Vagina (tissue), 2 donors: Measurements from ENCODE around the gene FAM107B. TPM values are rescaled to one million over a fixed set of nuclear protein-coding genes. Genes with fewer than 3 reads are reported as not detected.
A peak's percentile ranks its signal among the peaks of the same experiment; 100 is the strongest.

Source experiments
- DNase-seq, 2 donors: peaks; one replicate each; pipeline ENCODE4 v3.0.0-alpha.2; 2017; ENCODE audit errors: extremely low spot score in 2 of 2
- H3K27ac ChIP-seq: fragments of 200-600 bp; sonication (generic); one replicate; pipeline ENCODE4 v1.5.1; 2019
- H3K27me3 ChIP-seq: fragments of 200-600 bp; sonication (generic); one replicate; pipeline ENCODE4 v1.5.1; 2019
- H3K36me3 ChIP-seq, 2 donors: fragments of 200-600 bp; sonication (generic); one replicate each; pipeline ENCODE4 v1.5.1; 2017 to 2019
- H3K4me1 ChIP-seq: fragments of 200-600 bp; sonication (generic); one replicate; pipeline ENCODE4 v1.5.1; 2019
- H3K4me3 ChIP-seq, 2 donors: fragments of 200-600 bp; sonication (generic); 1 replicate in 1 of 2; 2 replicates in 1 of 2; pipeline ENCODE4 v1.5.1; 2016 to 2019
- H3K9me3 ChIP-seq: fragments of 200-600 bp; sonication (generic); one replicate; pipeline ENCODE4 v1.5.1; 2019
- CTCF ChIP-seq, 3 experiments: fragments of 450-650 bp in 2 of 3; fragments of 200-600 bp in 1 of 3; sonication (generic) in 1 of 3; IDR thresholded peaks; one replicate each; pipeline ENCODE4 v1.5.1; 2017 to 2019; ENCODE audit warnings: antibody characterized with exemption in 3 of 3, mild to moderate bottlenecking in 2 of 3, moderate library complexity in 2 of 3
- POLR2A ChIP-seq, 2 donors: fragments of 450-650 bp; IDR thresholded peaks; one replicate each; pipeline ENCODE4 v1.6.1; 2017; ENCODE audit warnings: antibody characterized with exemption in 2 of 2, mild to moderate bottlenecking in 2 of 2, moderate library complexity in 2 of 2
- POLR2AphosphoS5 ChIP-seq, 2 donors: sonication (generic); formaldehyde crosslinking; IDR thresholded peaks; one replicate each; pipeline ENCODE4 v1.9.0; 2017; ENCODE audit warnings: antibody characterized with exemption in 2 of 2, mild to moderate bottlenecking in 2 of 2, low read depth in 1 of 2; ENCODE audit not compliant: insufficient read depth in 1 of 2
- intact Hi-C: fragments of 100-400 bp; cut with DNase I; formaldehyde crosslinking; loops from one replicate; pipeline ENCODE4 v1.15.1; 2023
- total RNA-seq: library from RNA; depleted of rRNA; stranded (reverse); fragments of >200 nt; gene quantifications from one replicate; pipeline ENCODE4 v1.2.3, GENCODE V29; 2016

FAM107B gene
- total RNA-seq, 1 donor from 2014 or later = 33.4 TPM

- Histone ChIP-seq H3K27me3 (no peaks in the 10 kb centered on the region), H3K4me3 (no peak overlapping the region), H3K36me3 (no peaks in the 10 kb centered on the region), H3K4me1 (peaks cover 26% of the 10 kb centered on the region), H3K27ac (no peak overlapping the region), H3K9me3 (no peaks in the 10 kb centered on the region)
- DNase-seq = no peak
- no peak for TF ChIP-seq POLR2AphosphoS5 (IDR thresholded peaks at IDR 0.05; ENCODE audit: insufficient read depth in 1 of 2, low read depth in 1 of 2)
- no peak for TF ChIP-seq CTCF (IDR thresholded peaks at IDR 0.05)
- no peak for TF ChIP-seq POLR2A (IDR thresholded peaks at IDR 0.05)
- intact Hi-C loops = loop anchor here (10.0 kb wide), 1 partner anchor 233 kb away; the partner anchor contains the start of genes CDNF, HSPA14 and MSANTD7
Observed at GRCh38 chr10:14601326-14601725, 173.4 kb downstream of the FAM107B start.

- intact Hi-C loops = loop anchor here (10.0 kb wide), 1 partner anchor 235 kb away; the partner anchor contains the start of genes CDNF, HSPA14 and MSANTD7
- no peaks in the 10 kb centered on the region for H3K36me3 ChIP-seq
- no peak overlapping the region for H3K4me3 ChIP-seq
- TF ChIP-seq CTCF (IDR thresholded peaks at IDR 0.05) = no peak
- no peak for TF ChIP-seq POLR2AphosphoS5 (IDR thresholded peaks at IDR 0.05; ENCODE audit: insufficient read depth in 1 of 2, low read depth in 1 of 2)
- TF ChIP-seq POLR2A (IDR thresholded peaks at IDR 0.05) = no peak
- H3K9me3 ChIP-seq = no peaks in the 10 kb centered on the region
- no peaks in the 10 kb centered on the region for H3K27me3 ChIP-seq
- peak in 1 of 2 donors; percentile 83 for DNase-seq
- no peak overlapping the region for H3K27ac ChIP-seq
- peaks cover 21% of the 10 kb centered on the region for H3K4me1 ChIP-seq
Observed at GRCh38 chr10:14600065-14600464, 174.6 kb downstream of the FAM107B start.

- intact Hi-C loops = no loop called here
- TF ChIP-seq POLR2A (IDR thresholded peaks at IDR 0.05) (no peak), CTCF (IDR thresholded peaks at IDR 0.05) (no peak), POLR2AphosphoS5 (IDR thresholded peaks at IDR 0.05; ENCODE audit: insufficient read depth in 1 of 2, low read depth in 1 of 2) (no peak)
- Histone ChIP-seq H3K9me3 (no peaks in the 10 kb centered on the region), H3K27me3 (no peaks in the 10 kb centered on the region), H3K4me3 (no peak overlapping the region), H3K27ac (no peak overlapping the region), H3K4me1 (peaks cover 16% of the 10 kb centered on the region), H3K36me3 (no peaks in the 10 kb centered on the region)
- DNase-seq = no peak
Observed at GRCh38 chr10:14598809-14599764, 175.6 kb downstream of the FAM107B start.

GRCh38 chr10:14595526-14596182 lies 179.0 kb downstream of the FAM107B start:
- intact Hi-C loops = no loop called here
- Histone ChIP-seq H3K27ac (no peak overlapping the region), H3K4me3 (no peak overlapping the region), H3K9me3 (no peaks in the 10 kb centered on the region), H3K36me3 (peaks cover 0 to 6% of the 10 kb centered on the region in 2 donors), H3K4me1 (peaks cover 10% of the 10 kb centered on the region), H3K27me3 (no peaks in the 10 kb centered on the region)
- no peak for DNase-seq
- TF ChIP-seq CTCF (IDR thresholded peaks at IDR 0.05) = no peak
- no peak for TF ChIP-seq POLR2A (IDR thresholded peaks at IDR 0.05)
- TF ChIP-seq POLR2AphosphoS5 (IDR thresholded peaks at IDR 0.05; ENCODE audit: insufficient read depth in 1 of 2, low read depth in 1 of 2) = no peak
